GM19468 (cell line): ENCODE data around the gene ZNRF2.
A peak's percentile ranks its signal among the peaks of the same experiment; 100 is the strongest.

Source experiments
- ATAC-seq: cut with Tn5 transposase; IDR thresholded peaks from one replicate; pipeline ENCODE4 v1.9.1; 2021; ENCODE audit warnings: mild to moderate bottlenecking, moderate library complexity, moderate number of reproducible peaks; ENCODE audit not compliant: unreplicated experiment; ENCODE audit errors: extremely low read depth

The ZNRF2 gene

DNA sequence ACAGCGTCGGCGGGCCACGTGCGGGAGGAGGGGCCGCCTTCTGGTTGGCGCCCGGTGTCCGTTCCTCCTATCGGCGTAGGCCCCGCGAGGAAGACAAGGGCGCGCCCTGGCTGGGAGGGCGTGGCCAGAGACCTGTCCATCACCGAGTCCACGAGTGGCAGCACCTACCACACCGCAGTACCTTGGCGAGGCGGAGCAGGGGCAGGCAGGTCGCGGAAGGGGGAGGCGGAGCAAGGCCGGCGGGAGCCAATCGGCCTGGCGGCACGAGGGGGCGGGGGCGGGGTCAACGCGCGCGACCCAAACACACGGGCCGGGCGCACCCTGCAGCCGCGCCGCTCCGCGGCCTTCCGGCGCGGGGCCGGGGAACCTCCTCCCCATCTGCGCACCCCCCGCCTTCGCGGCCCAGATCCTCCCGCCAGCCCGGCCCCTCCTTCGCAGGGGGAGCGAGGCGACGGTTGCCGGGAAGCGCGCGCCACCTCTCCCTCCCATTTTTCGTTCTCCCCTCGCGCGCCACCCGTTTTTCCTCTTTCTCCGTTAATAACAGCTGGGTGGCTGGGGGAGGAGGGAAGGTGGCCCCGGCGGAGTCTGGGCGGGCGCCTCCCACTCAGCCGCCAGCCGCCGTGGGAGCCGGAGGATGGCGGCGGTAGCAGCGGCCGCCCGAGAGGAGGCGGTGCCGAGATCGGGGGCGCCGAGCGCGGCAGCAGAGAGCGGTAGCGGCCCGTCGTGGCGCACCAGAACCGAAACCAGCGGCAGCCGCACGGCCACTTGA is at the start of gene ZNRF2:
Gene ZNRF2, plus strand, starts transcription at position 300 of the 769 bp plus-strand sequence. CDS start 761 bp downstream, outside the sequence.
- peak; percentile 91 for ATAC-seq

DNA sequence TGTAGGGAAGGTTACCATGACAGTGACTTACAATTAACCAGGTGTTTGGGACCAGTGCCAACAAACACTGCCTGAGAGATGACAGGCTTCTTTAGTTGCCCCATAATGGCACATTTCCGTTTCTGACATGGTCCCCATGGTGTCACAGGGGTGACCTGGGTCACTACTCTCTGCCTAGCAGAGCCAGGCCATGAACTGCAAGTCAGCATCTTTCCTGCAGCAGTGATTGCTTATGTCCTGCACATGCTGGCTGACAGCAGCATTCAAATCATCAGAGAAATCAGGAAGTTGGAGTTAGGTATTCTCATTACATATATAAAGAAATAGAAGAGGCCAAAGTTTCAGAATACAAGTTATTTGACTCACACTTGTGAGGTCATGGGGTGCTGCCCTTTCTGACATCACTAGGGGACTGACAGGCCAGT is 47.1 kb upstream of the ZNRF2 start:
- ATAC-seq = no peak

- ATAC-seq = peak; percentile 43
These were observed 45.5 kb upstream of the ZNRF2 start for GRCh38 chr7:30238721-30239441.

DNA sequence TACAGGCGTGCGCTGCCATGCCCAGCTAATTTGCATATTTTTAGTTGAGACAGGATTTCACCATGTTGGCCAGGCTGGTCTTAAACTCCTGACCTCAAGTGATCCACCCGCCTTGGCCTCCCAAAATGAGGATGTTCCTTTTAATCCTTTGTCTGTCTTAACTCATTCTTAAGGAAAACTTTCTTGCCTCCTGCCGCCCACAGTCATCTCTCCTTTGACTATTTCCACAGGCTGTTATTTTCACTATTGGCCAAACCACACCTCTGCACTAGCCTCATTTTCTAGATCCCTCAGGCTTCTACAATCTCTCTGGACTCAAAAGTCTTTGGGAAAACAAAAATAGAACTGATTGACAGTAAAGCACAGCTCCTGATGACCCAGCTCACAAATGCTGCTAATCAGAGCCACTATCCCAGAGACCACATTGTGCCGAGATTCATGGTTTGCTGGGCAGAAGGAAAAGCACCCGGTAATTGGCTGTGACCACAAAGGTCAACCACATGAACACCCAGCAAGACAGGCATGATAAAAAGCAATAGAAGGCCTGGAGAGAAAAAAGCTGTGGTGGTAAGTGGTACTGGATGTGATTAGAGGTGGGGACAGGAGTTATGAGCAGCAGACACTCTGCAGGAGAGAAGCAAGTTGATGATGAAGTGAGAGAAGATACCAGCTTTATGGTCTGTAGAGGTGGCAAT is 44.1 kb upstream of the ZNRF2 start:
- ATAC-seq = no peak

DNA sequence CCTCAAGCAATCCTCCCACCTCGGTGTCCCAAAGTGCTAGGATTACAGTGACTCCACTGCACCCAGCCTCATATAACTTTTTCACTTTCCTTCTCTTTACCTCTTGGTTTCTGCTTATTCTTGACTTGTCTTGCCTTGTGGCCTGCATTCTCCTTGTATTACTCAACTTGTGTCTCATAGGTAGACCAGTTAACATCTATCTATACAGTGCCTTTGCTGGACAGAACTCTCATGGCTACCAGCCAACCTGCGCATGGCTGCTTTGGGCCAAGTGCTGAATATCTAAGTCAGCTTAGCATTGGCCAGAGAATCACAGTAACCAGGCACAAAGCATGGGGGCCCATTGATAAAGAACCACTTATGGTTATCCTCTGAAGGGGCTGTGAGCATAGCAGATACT is 42.6 kb upstream of the ZNRF2 start:
- no peak for ATAC-seq

- ATAC-seq = no peak
These were observed 40.1 kb upstream of the ZNRF2 start for GRCh38 chr7:30244340-30244739.

GRCh38 chr7:30245913-30246312 is 38.5 kb upstream of the ZNRF2 start:
- ATAC-seq = no peak

- ATAC-seq = no peak
These were observed 38.0 kb upstream of the ZNRF2 start for GRCh38 chr7:30246392-30246791.

GRCh38 chr7:30247541-30248401 is 36.6 kb upstream of the ZNRF2 start:
- no peak for ATAC-seq

DNA sequence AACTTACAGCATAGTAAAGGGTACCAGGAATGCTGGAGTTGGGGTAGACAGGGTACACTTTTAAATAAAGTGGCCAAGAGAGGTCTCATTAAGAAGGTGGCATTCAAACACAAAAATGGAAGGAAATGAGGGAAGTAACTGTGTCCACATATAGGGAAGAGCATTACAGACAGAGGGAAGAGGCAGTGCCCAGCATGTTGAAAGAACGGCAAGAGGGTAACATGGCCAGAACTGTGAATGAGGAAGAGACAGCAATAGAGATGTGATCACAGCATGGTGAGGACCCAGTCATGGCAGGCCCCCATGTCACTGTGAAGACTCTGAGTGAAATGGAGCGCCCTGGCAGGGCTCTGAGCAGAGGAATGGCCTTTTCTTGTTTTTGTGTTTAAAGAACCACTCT is 35.1 kb upstream of the ZNRF2 start:
- ATAC-seq = no peak

- ATAC-seq = no peak
These were observed 34.2 kb upstream of the ZNRF2 start for GRCh38 chr7:30249986-30250774.

DNA sequence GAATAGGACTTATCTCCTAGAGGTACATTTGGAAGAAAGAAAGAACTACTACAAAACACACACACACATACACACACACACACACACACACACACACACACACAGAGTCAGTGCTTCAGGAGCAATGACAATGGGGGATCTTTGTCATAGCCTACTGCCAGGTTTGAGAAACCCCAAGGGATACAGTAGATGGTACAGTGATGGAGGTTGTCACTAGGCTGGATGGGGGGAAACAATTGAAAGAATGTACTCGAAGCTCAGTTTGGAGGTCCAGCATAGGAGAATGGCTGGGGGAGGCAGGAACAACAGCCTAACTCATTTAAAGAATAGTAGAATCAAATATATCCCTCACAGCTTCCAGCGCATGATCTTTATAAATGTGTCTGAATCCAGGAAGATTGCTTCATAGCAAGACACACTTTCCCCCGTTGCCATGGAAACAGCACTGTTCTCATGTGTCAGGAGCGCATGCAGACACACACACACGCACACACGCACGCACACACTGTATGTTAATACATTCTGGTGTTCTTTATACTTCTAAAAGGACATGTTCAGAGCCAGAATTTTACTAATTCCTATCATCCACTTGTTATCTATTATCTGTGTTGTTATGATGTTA is 32.6 kb upstream of the ZNRF2 start:
- no peak for ATAC-seq

DNA sequence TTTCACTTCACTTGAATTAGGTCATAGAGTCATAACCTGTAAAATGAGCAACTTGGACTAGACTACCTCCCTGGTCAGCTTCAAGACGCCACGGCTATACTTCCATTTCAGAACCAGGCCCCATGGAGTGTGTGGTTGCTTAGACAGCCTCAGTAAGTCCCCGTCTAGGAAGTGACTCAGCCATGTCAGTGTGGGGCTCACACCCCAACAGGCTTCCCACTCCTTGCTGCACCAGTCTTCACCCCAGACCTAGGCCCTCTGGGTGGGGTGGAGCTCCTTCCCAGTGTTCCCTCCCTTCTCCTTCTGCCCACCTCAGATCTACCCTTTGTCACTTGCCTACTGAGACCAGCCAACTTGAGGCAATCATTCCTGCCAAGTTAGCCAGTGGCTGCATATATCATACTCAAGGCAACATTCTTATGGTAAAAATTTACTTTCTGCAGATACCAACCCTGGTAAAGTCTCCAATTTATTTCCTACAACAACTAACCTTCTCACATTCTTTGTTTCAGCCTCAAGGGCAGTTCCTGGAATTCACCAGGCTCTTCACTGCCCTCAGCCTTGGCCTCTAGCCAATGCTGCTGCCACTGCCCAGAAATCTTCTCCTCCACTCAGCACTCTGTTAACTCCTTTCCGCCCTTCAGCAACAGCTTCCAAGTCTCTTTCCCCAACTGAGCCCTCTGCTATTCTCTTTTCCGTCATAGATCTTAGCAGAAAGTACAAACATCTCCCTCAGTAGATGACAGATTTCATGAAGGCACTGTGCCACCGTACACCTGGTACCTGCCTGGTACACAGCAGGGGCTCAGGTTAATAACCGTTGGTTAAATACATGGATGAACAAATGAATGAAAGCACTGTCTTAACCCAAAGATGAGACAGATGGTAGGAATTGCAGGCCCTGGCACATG is 31.3 kb upstream of the ZNRF2 start:
- no peak for ATAC-seq

DNA sequence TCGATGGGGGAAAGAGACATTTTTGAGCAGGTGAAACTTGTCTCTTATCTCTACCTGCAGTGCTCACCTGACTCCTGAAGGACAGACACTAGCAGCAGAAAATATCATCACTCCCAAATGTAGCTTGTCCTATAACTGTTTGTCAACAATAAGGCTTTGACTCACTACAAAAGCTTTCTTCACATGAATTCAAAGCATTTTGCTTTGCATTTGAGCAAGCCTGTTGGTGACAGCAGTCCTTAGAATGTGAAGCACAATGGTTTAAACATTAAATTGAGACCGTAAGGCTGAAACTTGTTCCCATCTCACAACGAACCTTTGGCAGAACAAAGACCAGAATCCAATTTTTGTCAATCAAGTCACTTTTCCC is 30.6 kb upstream of the ZNRF2 start:
- no peak for ATAC-seq

GRCh38 chr7:30254248-30254647 is 30.1 kb upstream of the ZNRF2 start:
- no peak for ATAC-seq

DNA sequence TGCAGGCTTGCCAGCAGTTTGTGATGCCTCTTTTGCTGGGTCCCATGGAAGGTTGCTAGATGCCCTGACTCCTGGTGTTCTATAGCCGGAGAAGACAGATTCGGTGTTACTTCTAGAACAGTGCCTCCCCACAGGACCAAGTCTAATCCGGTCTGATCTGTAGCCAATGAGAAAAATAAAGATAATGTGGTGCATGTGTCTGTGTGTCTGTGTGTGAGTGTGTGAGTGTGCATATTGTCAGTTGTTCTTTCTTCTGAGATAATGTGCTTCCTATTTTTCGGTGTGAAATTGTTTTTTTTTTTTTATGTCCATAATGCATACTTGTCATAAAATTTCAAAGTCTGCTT is 29.7 kb upstream of the ZNRF2 start:
- ATAC-seq = no peak

DNA sequence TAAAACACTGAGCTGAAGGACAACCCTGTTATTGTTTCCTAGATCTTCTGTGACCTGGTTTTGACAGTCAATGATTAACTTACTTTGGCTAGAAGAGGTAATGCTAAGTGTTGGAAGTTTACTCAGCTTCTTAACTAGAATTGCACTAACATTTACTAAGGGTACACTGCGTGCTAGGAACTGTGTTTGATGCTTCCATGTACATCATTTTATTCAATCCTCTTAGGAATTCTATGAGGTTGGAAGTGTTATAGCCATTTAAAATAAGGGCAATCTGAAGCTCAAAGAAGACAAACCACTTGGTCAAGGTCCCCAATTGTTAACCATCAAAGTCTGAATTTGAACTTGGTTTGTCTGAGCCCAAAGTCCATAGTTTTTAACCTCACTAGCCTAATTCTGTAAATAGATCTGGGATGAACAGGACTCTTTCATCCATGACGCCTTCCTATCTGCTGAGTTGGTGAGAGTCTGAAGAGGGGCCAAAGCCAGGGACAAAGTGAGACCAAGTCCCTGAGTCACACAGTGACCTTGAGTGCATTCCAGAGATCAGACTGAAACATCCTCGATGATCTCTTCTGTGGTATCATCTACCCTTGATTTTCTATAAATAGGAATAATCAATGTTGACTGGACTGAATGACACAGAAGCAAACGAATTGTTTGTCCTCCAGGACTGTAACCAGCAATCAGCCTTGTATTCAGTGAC is 29.2 kb upstream of the ZNRF2 start:
- no peak for ATAC-seq
